Measurements from ENCODE around the gene CD96.

- TF ChIP-seq CTCF (IDR thresholded peaks at IDR 0.05) = no peak
- no peak for TF ChIP-seq POLR2A (IDR thresholded peaks at IDR 0.05)
Observed at GRCh38 chr3:111677007-111677392, 135.0 kb downstream of the CD96 start.
